GM19324 (cell line): ENCODE measurements around the gene CARD9.
"Not testable (repeated sequence)": the region's sequence is repeated elsewhere in the genome, so short reads cannot be mapped to it uniquely, and the experiment has no call there.

Experiments used
- ATAC-seq: cut with Tn5 transposase; IDR thresholded peaks from one replicate; pipeline ENCODE4 v1.9.1; 2021; ENCODE audit warnings: mild to moderate bottlenecking, moderate library complexity; ENCODE audit not compliant: unreplicated experiment, low FRiP score

CARD9 gene

DNA sequence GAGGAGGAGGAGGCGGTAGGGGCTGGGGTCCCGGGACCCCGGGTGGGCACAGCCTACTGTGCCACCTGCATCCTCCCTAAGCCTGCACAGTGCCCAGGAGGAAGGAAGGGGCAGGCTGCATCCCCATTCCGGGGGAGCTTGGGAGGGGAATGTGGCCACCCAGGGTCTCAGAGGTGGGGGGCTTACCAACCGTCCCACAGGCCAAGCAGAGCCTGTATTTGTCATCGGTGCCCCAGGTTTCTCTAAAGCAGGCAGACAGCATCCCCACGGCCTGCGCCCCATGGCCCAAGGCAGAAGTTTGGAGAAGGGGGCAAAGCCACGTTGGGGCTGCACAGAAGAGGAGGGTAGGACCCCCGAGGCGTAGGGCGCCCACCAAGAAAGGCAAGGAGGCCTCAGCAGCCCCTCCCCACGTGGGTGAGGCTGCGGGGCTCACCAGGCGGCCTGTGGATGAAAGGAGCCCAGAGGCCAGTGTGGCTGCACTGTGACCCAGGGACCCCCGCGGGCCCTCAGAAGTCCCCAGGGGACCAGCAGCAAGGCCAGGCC, 46.6 kb downstream of the CARD9 start:
- ATAC-seq, result no peak

DNA sequence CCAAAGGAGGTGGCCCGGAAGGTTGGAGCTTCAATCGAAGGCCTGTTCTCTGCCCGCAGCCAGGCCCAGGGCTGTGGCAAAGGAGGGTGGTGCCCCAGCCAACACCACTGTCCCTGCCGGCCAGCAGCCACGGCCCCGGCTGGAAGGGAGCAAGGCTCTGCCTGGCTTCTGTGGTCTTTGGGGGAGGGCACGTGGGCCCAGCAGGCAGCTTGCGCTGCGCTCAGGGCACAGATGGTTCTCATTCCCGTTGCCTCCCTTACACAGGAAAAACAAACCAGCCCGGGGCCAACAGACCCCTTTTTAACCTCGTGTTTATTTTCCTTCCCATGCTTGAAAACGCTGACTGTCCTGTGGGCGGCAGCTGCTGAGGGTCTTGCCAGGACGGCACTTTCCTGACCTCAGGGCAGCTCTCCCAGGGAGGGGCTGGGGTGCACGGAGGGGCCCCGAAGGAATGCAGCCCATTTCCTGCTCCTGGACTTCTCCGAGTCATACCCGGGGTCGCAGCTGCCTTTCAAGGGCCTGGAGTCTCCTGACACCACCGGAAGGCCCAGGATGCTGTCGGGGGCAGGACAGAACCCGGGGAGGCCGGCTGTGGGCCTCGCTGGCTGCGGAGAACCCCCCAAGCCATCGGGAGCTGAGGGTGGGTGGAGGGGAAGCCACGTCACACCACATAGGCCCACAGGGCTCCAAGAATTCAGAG, 47.3 kb downstream of the CARD9 start:
- no peak for ATAC-seq

DNA sequence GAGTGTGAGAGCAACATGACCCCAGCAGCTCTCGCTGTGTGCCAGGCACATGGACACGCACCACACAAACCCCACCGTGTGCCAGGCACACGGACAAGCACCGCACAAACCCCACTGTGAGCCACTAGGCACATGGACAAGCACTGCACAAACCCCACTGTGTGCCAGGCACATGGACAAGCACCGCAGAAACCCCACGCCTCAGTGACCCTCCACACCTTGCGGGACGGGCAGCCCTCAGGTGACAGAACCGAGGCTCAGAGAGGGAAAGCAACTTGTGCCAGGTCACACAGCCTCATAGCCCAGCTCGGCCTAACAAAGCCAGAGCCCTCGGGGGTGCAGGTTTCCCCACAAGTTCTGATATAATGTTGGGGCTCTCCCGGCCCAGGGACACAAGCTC, 48.1 kb downstream of the CARD9 start:
- ATAC-seq, result no peak

DNA sequence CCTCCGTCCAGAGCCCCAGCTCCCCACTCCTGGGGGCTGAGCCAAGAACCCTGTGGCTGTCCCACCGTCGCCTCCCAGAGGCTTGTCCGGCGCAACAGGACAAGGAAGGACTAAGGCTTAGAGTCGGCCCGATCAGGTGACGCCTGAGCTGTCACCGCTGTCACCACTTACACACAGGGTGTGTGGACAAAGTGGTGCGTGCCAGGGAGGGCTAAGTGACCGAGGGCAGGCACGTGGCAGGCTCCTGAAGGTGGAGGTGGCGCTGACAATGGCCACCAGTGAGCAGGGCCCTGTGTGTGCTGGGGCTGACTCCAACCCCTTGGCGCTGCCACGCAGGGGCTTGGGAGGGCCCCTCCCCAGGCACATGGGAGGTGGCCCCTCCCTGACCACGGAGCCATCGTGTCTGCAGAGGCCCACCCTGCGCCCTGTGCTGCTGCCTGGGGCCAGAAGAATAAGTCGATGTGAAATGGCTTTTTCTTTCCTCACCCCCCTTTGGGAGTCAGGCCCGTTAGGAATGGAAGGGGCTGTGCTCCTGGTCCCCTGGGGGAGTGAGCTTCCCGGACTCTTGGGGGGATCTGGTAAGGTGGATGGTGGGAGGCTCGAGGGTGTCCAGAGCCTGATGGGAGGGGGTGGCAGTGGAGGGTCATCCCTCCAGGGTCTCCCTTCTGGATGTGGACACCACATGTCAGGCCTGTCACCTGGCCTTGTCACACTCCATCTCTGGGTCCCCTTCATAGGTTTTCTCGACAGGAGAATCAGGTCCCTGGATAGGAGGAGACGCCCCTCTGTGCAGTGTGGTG, 48.8 kb downstream of the CARD9 start:
- no peak for ATAC-seq

DNA sequence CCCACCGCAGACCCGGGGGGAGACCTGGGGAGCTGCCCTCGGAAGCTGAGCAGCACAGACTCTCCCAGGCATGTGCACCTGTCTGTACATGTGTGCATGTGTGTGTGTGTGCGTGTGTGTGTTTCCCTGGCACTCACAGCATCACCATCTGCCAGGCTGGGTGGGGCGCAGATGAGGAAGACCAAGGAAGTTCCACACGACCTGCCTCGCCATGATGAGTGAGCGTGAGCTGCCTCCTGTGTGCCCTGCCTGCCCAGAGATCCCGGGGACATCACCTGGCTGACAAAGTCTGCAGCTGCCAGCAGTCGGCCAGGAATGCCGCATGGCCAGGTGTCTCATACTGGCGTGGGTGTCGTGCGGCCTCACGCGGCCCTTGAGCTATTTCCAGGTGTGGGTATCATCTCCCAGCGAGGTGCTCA, 50.1 kb downstream of the CARD9 start:
- no peak for ATAC-seq

DNA sequence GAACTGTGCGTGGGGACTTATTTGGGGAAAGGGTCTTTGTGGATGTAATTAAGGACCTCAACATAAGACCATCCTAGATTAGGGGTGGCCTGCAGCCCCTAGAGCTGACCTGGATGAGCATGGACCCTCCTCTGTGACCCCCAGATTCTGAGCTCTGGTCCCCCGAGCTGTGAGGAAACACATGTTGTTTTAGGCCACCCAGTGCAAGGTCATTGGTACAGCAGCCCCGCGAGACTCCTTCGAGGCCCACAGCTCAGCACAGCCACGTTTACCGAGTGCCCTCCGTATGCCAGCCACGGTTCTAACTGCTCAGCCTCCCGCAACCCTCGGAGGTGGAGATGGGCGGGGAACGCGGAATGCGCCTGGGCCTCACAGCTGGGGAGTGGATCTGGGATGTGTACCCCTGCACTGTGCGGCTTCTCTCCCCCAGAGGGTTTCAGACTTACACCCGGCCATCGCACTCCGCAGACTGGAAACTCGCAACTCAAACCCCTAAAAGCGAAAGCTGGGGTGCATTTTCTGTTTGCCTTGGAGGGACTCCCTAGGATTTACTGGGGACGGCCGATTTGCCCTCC, 50.6 kb downstream of the CARD9 start:
- no peak for ATAC-seq

DNA sequence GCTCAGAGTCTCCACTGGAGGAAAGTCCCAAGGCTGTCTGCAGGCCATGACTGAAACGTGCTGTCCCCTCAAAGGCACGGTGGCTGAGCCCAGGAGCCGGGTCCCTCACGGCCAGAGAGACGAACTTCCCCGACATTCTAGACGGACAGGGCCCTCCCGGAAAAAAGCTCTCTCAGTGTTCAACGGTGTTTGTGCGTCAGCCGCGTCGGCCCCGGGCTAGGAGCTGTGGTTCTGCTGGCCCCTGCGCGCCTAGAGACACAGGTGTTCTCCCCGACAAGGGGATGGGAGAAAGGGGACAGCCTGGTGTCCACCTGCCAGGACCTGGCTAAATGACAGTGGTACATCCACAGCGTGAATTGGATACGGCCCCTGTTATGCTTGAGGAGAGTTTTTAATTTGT, 51.9 kb downstream of the CARD9 start:
- ATAC-seq, result no peak

DNA sequence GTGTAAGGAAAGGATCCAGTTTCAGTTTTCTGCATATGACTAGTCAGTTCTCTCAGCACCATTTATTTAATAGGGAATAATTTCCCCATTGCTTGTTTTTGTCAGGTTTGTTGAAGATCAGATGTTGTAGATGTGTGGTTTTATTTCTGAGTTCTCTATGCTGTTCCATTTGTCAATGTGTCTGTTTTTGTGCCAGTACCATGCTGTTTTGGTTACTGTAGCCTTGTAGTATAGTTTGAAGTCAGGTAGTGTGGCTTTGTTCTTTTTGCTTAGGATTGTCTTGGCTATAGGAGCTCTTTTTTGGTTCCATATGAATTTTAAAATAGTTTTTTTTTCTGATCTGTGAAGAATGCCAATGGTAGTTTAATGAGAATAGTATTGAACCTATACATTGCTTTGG, 52.5 kb downstream of the CARD9 start:
- not testable (repeated sequence) for ATAC-seq

DNA sequence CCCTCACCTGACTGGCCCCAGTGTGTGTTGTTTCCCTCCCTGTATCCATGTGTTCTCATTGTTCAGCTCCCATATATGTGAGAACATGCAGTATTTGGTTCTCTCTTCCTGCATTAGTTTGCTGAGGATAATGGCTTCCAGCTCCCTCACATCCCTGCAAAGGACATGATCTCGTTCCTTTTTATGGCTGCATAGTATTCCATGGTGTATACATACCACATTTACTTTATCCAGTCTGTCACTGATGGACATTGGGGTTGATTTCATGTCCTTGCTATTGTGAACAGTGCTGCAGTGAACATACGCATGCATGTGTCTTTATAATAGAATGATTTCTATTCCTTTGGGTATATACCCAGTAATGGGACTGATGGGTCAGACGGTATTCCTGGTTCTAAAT, 53.5 kb downstream of the CARD9 start:
- ATAC-seq, result not testable (repeated sequence)

DNA sequence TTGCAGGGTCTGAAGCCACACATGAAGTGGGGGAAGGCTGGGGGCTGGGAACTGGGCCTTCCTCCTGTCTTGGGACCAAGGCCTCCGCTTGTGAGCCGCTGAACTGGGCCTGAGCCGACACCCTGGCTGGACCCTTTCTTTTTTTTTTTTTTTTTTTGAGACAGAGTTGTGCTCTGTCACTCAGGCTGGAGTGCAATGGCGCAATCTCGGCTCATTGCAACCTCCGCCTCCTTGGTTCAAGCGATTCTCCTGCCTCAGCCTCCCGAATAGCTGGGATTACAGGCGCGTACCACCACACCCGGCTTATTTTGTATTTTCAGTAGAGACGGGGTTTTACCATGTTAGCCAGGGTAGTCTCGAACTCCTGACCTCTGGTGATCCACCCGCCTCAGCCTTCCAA, 54.2 kb downstream of the CARD9 start:
- not testable (repeated sequence) for ATAC-seq

DNA sequence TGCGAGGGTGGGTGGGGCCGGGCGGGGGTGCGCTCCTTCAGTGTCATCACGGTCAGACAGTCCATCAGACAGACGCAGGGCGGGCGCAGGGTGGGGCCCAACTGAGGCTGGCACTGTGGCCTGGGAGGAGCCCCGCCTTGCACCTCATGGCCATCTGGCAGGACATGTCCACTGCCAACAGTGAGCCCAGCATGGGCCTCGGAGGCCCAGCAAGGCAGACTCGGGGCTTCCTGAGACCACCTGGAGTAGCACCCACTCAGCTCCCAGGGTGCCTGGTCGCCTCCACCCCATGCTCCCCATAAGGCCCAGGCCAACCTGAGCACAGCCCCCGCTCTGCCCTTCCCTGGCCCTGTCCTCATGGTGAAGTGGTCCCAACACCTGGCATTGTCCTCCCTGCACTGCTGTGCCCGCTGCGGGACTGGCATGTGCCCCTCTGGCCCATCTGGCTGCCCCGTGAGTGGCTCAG, 54.7 kb downstream of the CARD9 start:
- no peak for ATAC-seq

DNA sequence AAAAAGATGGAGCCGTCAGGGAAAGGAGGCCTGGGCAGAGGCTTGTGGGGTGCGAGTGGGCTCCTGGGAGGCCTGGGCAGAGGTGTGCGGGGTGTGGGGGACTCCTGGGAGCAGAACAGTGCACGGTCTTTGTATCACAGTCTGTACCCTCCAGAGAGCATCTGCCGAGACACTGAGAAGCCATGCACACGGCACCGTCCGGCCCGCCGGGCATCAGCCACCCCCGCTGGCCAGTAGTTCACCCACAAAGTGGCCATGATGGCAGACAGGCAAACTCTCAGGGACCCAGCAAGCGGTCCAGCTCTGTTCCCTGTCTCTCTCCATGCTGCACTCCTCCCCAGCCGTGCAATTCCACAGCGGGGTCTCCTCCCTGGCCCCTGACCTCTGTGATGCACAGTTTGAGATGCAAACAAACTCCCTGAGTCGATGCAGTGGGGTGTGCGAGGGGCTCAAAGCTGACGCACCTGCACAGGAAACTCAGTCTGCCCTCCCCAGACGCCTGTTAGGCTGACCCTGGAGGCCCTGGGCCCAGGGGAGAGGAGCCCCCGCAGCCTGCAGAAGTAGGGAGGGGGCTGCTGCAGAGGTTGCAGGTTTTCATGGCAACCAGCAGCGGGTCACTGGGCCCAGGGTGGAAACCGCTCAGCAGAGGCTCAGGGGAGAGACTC, 55.2 kb downstream of the CARD9 start:
- ATAC-seq, result no peak

DNA sequence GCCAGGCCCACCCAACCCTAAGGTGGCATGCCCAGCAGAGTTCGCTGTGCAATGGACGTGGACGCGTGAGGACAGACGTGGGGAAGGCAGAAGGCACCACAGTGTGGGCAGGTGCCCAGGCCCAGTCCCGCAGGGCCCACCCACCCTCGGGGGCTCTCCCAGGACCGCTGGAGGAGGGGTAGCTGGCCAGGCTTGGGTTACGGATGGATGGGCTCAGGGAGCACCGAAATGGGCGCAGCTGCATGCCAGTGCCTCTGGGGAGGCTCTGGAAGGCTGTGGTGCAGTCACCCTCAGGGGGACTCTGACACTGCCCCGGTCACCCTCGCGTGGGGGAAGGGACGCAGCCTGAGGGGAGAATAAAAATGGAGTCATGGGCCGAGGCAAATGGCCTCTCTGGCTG, 55.8 kb downstream of the CARD9 start:
- no peak for ATAC-seq

DNA sequence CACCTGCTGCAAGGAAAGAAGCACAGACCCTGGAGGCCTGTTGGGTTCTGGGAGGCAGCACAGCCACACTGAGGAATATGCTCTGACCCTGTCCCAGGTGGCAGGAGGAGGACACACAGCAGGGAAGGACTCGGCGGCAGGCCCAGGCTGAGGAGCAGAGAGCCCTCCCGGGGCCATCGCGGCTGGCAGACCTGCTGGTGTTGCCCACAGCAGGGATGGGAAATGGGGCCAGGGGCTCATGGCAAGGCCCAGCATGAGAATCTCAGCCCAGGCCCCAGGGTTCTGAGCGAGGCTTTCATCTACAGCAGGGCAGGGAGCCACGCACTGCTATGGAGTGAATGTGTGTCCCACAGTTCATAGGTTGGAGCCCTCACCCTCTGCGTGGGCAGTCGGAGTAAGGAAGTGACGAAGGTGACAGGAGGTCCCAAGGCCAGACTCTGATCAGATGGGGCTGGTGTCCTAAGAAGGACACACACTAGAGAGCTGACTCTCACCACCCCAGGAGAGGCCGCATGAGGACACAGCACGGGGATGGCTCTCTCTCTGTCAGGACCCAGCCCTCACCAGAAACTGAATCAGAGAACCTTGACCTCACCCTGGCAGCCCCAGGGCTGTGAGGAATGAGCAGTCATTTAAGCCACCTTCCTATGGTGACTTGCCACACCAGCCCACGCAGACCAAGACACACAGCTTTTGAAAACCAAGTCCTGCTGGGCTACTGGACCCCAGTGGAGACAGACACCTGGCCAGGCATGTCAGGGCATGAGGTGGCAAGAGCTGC, 56.4 kb downstream of the CARD9 start:
- ATAC-seq, result no peak

DNA sequence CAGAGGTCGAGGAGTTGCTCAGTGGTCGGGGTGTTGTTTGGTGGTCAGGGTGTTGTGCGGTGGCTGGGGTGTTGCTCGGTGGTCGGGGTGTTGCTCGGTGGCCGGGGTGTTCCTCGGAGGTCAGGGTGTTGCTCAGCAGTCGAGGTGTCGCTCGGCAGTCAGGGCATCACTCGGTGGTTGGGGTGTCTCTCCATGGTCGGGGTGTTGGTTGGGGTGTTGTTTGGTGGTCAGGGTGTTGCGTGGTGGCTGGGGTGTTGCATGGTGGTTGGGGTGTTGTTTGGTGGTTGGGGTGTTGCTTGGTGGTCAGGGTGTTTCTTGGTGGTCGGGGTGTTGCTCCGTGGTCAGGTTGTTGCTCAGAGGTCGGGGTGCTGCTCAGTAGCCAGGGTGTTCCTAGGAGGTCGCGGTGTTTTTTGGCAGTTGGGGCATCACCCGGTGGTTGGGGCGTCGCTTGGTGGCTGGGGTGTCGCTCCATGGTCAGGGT, 57.2 kb downstream of the CARD9 start:
- ATAC-seq, result no peak

DNA sequence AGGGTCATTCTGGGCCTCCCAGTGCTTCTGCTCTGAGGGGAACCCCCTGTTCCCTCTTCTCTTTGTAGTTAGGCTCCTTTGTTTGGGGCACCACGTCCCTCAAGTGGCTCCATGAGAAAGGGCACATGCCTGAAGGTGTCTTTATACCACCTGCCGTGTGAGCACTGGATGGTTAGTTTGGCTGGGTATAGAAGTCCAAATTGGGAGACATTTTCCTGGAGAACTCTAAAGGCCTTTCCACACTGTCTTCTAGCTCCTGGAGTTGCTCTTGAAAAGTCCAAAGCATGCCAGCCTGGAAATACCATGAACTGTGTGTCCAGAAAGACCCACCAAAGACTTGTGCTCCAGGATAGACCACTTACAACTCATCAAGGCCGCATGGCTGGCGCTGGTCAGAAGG, 58.5 kb downstream of the CARD9 start:
- ATAC-seq, result no peak

DNA sequence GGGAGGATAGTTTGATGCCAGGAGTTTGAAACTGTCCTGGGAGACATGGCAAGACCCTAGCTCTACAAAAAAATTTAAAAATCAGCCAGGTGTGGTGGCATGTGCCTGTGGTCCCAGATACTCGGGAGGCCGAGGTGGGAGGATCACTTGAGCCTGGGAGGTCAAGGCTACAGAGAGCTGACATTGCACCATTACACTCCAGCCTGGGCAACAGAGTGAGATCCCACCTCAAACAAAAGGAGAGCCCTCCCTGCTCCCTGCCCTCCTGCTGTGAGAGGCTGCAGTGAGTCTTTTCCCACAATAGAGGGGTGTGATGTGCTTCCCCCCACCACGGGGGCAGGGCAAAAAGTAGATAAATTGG, 59.4 kb downstream of the CARD9 start:
- no peak for ATAC-seq
